Retina (tissue), 1 donor: ENCODE measurements around the gene SNAP25.

ENCODE experiments used
- DNase-seq: peaks from one replicate; pipeline ENCODE4 v3.0.0-alpha.2; 2016

The SNAP25 gene

DNA sequence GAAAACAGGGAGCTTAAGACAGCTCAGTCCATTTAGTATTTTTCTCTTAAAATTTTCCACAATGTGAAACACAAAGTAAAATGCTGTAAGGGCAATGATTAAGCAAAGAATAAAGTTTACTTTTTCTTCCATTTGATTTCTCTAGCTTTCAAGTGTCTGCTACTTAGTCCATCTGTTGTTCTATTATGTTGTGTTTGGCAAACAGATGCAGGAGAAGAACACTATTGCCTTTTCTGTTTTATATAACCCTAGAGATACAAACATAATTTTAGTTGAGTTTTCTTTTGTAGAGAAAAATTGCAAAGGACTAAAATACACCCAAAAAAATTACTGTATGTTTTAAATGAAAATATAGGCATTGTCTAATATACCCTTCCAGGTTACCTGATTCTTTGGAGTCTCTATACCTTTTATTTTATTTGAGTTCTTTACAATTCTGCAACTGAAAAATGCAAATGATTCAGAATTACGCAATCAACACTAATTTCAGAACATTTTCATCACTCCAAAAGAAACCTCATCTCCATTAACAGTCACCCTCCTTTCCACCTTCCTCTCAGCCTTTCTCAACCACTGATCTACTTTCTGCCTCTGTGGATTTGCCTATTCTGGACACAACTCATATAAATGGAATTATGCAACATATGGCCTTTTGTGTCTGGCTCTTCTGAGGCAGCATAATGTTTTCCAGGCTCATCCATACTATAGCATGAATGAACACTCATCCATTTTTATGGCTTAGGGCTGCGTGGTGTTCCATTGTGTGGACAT lies 118.5 kb downstream of the SNAP25 start:
- DNase-seq: no peak

DNA sequence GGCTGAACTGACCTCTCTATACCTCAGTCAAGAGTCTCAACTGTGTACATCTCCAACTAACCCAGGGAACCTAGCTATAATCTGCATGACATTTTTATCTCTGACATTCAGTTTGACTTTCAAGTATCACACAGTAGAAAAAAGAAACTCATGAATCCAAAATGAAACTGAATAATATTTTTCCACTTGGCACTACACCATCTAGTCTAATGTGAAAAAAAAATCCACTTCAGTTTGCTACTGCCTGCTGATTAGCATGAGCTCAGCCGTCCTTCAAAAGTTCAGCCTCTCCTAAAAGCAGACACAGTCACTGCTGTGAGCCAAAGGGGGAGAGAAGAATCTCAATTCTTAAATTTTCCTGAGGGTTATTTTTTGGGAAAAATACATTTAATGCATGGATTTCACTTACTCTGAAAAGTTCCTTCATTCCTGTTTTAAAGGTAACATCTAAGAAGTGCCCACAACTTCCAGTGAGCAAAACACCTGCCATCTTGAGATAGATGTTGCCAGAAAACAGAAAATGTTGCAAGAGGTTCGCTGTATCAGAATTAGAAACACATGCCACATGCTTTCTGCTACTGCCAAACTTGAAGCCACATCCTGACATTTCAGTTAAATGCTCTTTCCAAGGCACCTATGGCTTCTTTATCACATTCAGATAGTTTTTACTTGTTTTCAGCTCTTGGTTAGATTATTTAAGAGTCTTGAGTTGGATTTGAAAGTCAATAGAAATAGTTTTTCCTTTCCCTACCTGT lies 120.0 kb downstream of the SNAP25 start:
- no peak for DNase-seq

DNA sequence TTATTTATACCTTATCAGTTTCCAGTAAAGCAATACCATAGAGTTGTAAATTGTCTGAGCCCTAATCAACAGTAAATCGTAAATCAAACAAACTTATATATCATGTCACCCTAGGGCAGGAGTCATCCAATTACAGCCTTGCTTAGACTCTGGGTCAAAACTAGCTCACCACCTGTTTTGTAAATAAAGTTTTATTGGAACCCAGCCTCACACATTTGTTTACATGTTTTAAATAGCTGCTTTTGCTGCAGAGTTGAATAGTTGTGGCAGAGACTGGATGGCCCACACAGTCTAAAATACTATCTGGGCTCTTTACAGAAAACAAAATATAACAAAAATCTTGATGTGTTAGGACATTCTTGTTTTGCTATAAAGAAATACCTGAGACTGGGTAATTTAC lies 121.0 kb downstream of the SNAP25 start:
- no peak for DNase-seq

DNA sequence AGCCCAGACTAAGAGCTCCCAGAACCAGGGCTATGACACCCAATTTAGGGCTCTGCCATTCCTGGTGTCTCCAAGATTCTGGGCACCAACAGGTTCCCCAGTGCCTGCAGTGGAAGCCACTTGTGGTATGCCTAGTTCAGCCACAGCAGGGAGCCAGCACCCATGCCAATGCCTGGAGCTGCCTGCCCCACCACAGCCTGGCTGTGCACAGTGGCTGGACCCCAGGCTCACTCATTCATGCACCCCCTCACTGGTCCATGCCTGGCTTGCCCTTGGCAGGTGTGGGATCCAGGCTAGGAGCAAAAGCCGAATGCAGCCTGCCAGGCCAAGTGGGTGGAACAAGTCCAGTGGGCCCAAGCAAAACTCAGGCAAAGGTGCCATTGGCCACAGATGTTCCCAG lies 123.5 kb downstream of the SNAP25 start:
- DNase-seq: no peak

DNA sequence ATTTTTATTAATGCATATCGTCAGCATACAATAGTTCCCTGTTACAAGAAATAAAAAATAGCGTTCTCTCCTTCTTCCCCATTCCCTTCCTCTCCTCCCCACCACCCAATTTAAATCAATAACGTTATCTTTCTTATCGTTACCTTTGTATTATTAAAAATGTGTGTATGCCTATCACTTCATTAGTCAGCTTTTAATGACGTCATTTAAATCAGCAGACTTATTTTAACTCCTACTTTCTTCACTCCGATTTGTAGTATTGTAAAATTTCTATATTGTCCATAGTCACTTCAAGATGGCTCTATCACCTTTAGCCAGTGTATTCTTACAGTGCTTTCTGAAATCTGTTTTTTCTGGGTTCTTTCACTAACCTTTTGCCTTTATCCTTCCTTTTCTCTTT lies 126.3 kb downstream of the SNAP25 start:
- no peak for DNase-seq

DNA sequence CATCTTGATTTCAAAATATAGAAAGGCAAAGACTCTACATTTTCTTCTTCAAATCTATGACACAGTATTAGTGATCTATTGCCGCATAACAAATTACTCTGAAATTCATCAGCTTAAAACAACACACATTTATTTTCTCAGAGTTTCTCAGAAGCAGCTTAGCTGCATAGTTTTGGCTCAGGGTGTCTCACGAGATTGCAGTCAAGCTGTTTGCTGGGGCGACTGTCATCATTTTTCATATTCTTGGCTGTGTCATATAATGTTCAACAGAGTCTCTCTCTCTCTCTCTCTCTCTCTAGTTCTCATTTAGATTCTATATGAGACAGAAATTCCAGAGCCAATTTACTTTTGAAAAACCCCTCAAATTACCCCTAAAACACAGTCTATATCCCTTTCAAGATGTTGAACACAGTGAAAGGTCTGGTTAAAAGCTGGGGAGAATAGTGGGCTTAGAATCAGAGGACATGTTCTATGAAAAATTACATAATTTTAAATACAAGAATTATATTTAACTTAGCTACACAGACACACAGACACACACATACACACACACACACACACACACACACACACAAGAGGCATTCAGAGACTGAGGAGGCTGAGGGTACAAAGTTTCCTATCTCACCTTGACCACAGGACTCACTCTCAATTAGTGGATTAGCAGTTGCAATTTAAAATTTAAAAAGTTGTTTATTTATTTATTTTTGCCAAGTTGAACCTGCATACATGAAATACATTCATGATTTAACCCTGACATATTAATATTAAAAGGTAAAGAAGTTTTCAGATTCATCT lies 128.7 kb downstream of the SNAP25 start:
- DNase-seq: no peak

DNA sequence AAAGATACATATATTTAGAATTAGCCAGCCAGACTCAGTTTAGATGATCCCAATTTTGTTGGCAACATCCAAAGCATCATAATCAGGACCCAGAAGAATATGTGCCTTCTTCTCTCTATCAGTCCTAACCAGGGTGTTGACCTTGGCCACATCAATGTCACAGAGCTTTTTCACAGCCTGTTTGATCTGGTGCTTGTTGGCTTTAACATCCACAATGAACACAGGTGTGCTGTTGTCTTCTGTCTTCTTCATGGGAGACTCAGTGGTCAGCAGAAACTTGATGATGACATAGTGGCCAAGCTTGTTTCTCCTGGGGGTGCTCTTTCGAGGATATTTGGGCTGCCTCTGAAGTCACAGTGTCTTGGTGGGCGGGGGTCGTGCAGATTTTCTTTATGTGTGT lies 130.5 kb downstream of the SNAP25 start:
- DNase-seq: no peak

DNA sequence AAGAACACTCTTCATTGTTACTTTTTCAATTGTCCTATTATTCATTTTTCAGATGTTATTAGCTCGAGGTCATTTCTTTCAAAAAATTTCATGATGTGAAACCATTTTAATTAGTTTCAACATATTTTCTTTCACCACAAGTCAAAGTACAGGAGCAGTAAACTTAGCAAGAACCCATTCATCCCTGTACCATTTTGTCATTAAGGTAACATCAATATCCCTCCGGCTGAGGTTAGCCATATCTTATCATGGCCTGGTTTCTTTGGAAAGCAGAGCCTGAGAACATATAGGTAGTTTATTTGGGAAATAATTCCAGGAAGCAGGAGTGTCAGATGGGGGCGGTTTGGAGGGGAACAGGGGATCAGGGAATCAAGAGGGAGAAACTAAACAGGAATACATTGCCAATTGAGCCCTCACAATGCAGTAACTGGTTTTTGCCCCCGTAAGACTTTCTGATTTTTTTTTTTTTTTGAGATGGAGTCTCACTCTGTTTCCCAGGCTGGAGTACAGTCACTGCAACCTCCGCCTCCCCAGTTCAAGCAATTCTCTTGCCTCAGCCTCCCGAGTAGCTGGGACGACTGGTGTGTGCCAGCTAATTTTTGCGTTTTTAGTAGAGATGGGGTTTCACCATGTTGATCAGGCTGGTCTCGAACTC lies 131.7 kb downstream of the SNAP25 start:
- DNase-seq: no peak

DNA sequence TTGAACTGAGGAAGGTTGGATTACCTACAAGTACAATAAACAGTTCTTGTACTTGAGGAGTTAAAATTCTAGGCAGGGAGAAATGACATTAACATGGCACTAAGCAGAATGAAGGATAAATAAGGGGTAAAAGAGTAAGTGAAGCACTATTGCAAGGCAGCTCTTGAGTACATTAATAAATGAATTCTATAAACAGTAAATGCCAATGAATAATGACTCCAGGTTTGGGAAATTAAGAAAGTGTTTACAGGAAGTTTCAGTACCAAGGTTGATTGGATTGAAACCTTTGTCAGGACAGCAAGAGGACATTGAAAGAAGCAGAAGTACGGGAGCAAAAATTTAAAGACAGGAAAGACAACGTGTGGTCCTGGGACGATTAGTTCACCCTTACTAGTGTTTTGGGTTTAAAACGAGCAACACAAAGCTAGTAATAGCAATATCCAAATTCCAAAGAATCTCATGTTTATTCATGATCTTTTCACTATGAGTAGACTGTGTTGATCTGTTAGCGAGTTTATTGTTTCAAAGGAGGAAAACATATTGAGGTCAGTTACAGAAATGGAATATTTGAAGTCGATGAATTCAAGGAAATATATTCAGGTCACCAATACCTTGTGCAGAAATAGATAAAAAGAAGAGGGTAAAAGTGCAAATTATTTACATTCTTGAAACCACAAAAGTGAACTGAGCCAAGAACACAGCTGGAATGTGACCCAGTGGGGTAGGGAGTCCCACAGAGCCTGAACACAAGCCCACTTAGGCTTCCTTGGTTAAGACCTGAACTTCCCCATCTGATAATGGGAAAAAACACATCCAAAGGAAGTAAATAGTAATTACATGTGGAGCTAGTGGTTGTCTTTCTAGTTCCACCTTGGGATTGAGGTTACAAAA lies 134.5 kb downstream of the SNAP25 start:
- no peak for DNase-seq

DNA sequence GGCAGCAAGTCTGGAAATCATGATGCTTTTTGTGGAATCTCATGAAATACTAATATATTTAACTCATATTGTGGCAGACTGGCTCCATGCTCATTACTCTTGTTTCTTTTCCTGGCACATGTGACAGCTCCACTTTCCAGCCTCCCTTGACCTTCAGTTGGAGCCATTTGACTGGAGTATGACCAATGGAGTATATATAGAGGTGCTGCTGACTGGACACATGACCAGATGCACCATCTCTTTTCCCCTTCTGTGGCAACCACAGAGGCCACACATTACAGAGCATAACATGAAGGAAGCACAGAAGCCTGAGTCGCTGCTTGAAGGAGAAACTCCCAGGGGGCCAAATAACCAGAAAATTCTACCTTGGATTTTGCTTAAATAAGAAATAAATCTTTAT lies 138.0 kb downstream of the SNAP25 start:
- no peak for DNase-seq
